GM21526 (cell line): ENCODE results near the gene DMAP1.
A peak's percentile ranks its signal among the peaks of the same experiment; 100 is the strongest.
"Not testable (repeated sequence)": the region's sequence is repeated elsewhere in the genome, so short reads cannot be mapped to it uniquely, and the experiment has no call there.

ENCODE experiments used
- ATAC-seq: cut with Tn5 transposase; IDR thresholded peaks from one replicate; pipeline ENCODE4 v1.9.1; 2021; ENCODE audit warnings: moderate library complexity; ENCODE audit not compliant: unreplicated experiment, low FRiP score

DMAP1 gene

GRCh38 chr1:44213222-44214112 lies at the start of gene DMAP1:
TSS of gene DMAP1 (plus strand) at chr1:44213471. CDS start at chr1:44213754, 283 bp downstream.
- ATAC-seq, result peak; percentile 59

- ATAC-seq, result no peak
Measured at GRCh38 chr1:44168520-44169098, 44.7 kb upstream of the DMAP1 start.

- ATAC-seq, result no peak
Measured at GRCh38 chr1:44170281-44170823, 42.9 kb upstream of the DMAP1 start.

GRCh38 chr1:44174630-44175029 lies 38.6 kb upstream of the DMAP1 start:
- no peak for ATAC-seq

- ATAC-seq, result no peak
Measured at GRCh38 chr1:44200336-44200735, 12.9 kb upstream of the DMAP1 start.

- not testable (repeated sequence) for ATAC-seq
Measured at GRCh38 chr1:44206545-44206944, 6.7 kb upstream of the DMAP1 start.

GRCh38 chr1:44208226-44208625 lies 5.0 kb upstream of the DMAP1 start:
- ATAC-seq, result no peak

GRCh38 chr1:44210595-44210994 lies 2.7 kb upstream of the DMAP1 start:
- no peak for ATAC-seq

- no peak for ATAC-seq
Measured at GRCh38 chr1:44212355-44213221, 683 bp upstream of the DMAP1 start.

- ATAC-seq, result no peak
Measured at GRCh38 chr1:44217809-44218410, 4.6 kb downstream of the DMAP1 start.

- ATAC-seq, result no peak
Measured at GRCh38 chr1:44218503-44219300, 5.4 kb downstream of the DMAP1 start.

GRCh38 chr1:44219301-44219626 lies 6.0 kb downstream of the DMAP1 start:
- ATAC-seq, result no peak

GRCh38 chr1:44220001-44220751 lies 6.9 kb downstream of the DMAP1 start:
- no peak for ATAC-seq

- ATAC-seq, result no peak
Measured at GRCh38 chr1:44220755-44221154, 7.5 kb downstream of the DMAP1 start.

GRCh38 chr1:44221769-44222168 lies 8.5 kb downstream of the DMAP1 start:
- no peak for ATAC-seq

GRCh38 chr1:44222397-44223186 lies 9.3 kb downstream of the DMAP1 start:
- ATAC-seq, result no peak

GRCh38 chr1:44223187-44223610 lies 9.9 kb downstream of the DMAP1 start:
- ATAC-seq, result no peak

- ATAC-seq, result no peak
Measured at GRCh38 chr1:44225761-44226160, 12.5 kb downstream of the DMAP1 start.
